ENCODE data around the gene CAPN10.

The CAPN10 gene

DNA sequence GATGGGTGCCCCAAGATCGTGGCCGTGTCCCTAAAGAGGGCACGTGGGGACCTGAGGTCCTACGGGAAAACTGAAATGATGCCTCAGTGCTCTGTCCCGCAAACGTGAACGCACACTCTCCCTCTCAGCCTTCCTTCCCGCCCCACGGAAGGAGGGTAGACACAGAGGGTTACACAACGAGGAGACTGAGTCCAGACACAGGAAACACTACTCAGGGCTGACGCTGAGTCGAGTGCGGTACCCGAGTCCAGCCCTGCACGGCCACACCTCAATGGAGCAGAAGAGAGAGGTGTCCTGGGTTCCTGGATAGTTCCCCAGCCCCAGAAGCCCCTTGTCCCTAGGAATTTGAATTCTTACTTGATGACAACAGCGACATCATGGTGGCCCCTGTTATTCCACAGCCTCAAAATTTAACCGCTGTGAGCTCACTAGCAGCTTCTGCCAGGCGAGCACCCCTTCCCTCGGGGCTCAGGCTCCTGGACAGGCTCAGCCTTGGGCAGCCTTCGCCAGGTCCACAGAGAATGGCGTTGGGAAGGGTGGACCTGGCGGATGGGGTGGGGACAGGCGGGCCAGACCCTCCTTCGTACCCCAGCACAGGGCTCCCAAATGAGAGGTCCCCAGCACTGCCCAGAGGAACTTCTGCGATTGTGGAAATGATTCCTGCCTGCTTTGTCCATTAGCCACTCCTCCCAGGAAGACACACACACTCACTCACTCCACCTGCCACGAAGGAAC lies 19.2 kb upstream of the CAPN10 start:
- no peaks in the 10 kb centered on the region for H3K27me3 Mint-ChIP-seq
- peak; percentile 48 for DNase-seq

GRCh38 chr2:240567872-240568677 lies 18.5 kb upstream of the CAPN10 start, which contains the start of gene RNPEPL1:
Gene RNPEPL1 (plus strand): TSS chr2:240568484. CDS start chr2:240568587, 103 bp downstream.
- Mint-ChIP-seq H3K36me3 (peaks cover 43% of the 10 kb centered on the region), H3K27ac (peak within 1 kb of the TSS; percentile 95)

More for the DNA sequence above, 19.2 kb upstream of the CAPN10 start:
- Mint-ChIP-seq H3K9me3 (no peaks in the 10 kb centered on the region), H3K4me1 (peaks cover 69% of the 10 kb centered on the region), H3K4me3 (peak overlapping the region; percentile 92), H3K36me3 (peaks cover 51% of the 10 kb centered on the region), H3K27ac (peak overlapping the region; percentile 95)
- CTCF ChIA-PET, result interaction anchor here (1.4 to 7.9 kb wide), 5 partner anchors 10 to 56 kb away, joined by 4 to 100 read pairs (median 7); partner anchors contain the start of gene CAPN10

DNA sequence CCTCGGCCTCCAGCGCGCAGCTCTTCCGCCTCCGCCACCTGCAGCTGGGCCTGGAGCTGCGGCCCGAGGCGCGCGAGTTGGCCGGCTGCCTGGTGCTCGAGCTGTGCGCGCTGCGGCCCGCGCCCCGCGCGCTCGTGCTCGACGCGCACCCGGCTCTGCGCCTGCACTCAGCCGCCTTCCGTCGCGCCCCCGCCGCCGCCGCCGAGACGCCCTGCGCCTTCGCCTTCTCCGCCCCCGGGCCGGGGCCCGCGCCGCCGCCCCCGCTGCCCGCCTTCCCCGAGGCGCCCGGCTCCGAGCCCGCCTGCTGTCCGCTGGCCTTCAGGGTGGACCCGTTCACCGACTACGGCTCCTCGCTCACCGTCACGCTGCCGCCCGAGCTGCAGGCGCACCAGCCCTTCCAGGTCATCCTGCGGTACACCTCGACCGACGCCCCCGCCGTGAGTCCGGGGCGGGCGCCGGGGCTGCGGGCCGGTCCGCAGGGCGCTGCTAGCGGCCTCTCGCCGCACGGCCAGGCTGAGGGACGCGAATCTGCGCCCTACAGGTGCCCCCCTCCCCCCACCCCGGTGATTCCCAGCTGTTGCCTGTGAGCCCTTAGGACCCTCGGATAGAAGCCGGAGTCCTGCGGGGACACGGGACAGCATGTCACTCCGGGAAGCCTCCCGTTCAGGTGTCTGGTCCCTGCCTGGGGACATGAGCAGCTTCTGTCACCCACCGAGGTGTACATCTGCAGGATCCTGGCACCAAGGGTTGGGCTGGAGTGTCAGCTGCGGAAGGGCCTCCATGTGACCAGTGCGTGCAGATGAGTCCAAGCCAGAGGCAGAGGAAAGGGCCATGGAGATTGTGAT lies 17.6 kb upstream of the CAPN10 start:
- peak; percentile 69 for DNase-seq
- peak overlapping the region; percentile 89 for H3K4me3 Mint-ChIP-seq
- H3K27ac Mint-ChIP-seq, result peak overlapping the region; percentile 89
- no peaks in the 10 kb centered on the region for H3K9me3 Mint-ChIP-seq
- H3K27me3 Mint-ChIP-seq, result no peaks in the 10 kb centered on the region
- H3K4me1 Mint-ChIP-seq, result peaks cover 54% of the 10 kb centered on the region
- H3K36me3 Mint-ChIP-seq, result peaks cover 37% of the 10 kb centered on the region
- CTCF ChIA-PET, result interaction anchor here (0.9 to 3.5 kb wide), 4 partner anchors 11 to 104 kb away, joined by 3 to 14 read pairs (median 4); partner anchors contain the start of gene CAPN10

More at GRCh38 chr2:240567872-240568677, 18.5 kb upstream of the CAPN10 start, which contains the start of gene RNPEPL1:
- DNase-seq, result peak; percentile 64
- H3K4me1 Mint-ChIP-seq, result peaks cover 63% of the 10 kb centered on the region
- H3K4me3 Mint-ChIP-seq, result peak within 1 kb of the TSS; percentile 92
- no peaks in the 10 kb centered on the region for H3K27me3 Mint-ChIP-seq
- CTCF ChIA-PET, result interaction anchor here (0.9 to 7.9 kb wide), 4 partner anchors 12 to 54 kb away, joined by 3 to 100 read pairs (median 10); partner anchors contain the start of gene CAPN10
- H3K9me3 Mint-ChIP-seq, result no peaks in the 10 kb centered on the region

DNA sequence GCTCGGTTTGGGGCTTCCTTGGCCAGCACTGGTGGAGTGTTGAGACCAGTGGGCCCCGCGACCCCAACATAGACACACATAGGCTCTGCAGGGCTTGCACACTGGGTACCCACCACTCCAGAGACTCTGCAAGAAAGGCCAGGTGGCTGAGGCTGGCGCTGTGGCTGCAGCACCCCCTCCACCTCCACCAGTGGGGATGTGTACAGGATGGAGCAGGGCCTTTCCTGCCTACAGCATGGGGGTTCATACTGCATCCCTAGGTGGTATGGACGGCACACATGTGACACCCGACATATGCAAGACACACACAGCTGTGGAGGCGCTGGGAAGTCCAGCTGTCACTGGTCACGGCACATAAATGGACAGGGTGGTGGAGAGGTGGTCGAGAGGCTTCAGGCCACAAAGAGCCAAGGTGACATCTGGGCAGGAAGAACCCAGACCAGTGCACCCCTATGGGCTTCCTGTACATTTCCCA lies 17.0 kb upstream of the CAPN10 start:
- H3K27ac Mint-ChIP-seq, result peak overlapping the region; percentile 89
- peaks cover 48% of the 10 kb centered on the region for H3K4me1 Mint-ChIP-seq
- peaks cover 30% of the 10 kb centered on the region for H3K36me3 Mint-ChIP-seq
- peak; percentile 33 for DNase-seq
- CTCF ChIA-PET, result interaction anchor here (1.1 to 3.5 kb wide), 3 partner anchors 17 to 103 kb away, joined by 3 to 14 read pairs (median 5); partner anchors contain the start of gene CAPN10
- H3K4me3 Mint-ChIP-seq, result peak overlapping the region; percentile 89
- H3K9me3 Mint-ChIP-seq, result no peaks in the 10 kb centered on the region
- no peaks in the 10 kb centered on the region for H3K27me3 Mint-ChIP-seq

DNA sequence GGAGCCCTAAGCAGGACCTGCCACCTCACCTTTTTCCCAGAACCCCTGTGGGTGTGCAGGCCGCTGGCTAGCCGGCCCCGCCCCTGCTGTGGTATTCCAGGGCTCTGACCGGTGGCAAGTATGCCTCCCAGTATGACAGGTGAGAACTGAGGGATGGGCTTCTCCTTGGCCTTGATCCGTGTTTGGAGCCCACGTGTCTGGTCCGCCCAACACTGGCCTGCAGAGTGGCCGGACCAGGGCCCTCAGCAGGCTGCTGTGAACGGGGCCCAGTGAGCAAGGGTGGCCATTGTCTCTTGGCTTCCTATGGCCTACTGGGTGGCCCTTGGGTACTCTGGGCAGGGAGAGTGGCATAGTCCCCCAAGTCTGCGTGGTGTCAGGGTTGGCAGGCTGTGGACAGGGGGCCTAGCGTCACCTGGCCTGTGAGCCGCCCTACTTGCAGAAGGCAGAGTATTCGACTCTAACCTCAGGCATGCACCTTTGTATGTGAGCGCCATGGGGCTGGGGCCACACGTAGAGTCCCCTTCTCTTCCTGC lies 16.5 kb upstream of the CAPN10 start:
- Mint-ChIP-seq H3K4me1 (peaks cover 43% of the 10 kb centered on the region), H3K4me3 (peak overlapping the region; percentile 89), H3K27me3 (no peaks in the 10 kb centered on the region), H3K27ac (peak overlapping the region; percentile 89), H3K36me3 (peaks cover 25% of the 10 kb centered on the region), H3K9me3 (no peaks in the 10 kb centered on the region)
- DNase-seq, result peak; percentile 20
- CTCF ChIA-PET, result interaction anchor here (1.1 to 3.5 kb wide), 2 partner anchors 16 to 103 kb away, joined by 3 to 14 read pairs; partner anchors contain the start of gene CAPN10

- H3K27me3 Mint-ChIP-seq, result no peaks in the 10 kb centered on the region
- peaks cover 22% of the 10 kb centered on the region for H3K36me3 Mint-ChIP-seq
- H3K4me3 Mint-ChIP-seq, result peak overlapping the region; percentile 89
- no peaks in the 10 kb centered on the region for H3K9me3 Mint-ChIP-seq
- peaks cover 36% of the 10 kb centered on the region for H3K4me1 Mint-ChIP-seq
- DNase-seq, result no peak
- H3K27ac Mint-ChIP-seq, result peak overlapping the region; percentile 69
- CTCF ChIA-PET, result interaction anchor here (3.5 kb wide), 1 partner anchor 15 kb away, joined by 14 read pairs; the partner anchor contains the start of gene CAPN10
These were observed 15.8 kb upstream of the CAPN10 start for GRCh38 chr2:240570531-240571313.

DNA sequence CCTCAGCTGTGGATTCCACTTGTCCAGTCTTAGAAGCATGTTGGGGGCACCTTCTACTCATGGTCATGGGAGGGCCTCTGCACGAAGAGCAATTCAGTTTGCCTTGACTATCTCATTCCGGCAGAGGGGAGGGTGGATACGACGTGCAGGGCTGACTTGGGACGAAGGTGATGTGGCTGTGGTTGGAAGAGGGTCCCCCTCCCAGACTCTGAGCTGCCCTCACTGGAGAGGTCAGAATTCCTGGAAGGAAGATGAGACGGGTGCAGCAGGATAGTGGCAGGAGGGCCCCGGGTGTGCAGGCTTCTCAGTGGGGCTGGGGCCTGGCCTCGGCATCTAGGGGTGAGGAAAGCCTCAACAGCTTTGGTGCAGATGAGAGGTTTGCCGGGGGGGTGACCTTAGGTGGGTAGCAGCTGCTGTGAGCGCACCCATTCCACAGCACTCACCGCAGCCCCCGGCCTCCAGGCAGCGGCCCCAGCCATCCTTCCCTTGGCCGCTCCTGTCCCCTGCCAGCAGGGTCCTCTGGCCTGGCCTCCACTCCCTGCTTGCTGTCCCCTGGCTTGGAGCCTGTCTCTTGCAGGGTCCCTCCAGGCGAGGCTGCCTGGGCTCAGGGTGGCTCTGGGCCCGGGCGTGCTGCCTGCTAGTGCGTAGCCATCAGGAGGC lies 15.1 kb upstream of the CAPN10 start:
- H3K36me3 Mint-ChIP-seq, result peaks cover 22% of the 10 kb centered on the region
- no peak for DNase-seq
- peak overlapping the region; percentile 58 for H3K27ac Mint-ChIP-seq
- H3K9me3 Mint-ChIP-seq, result no peaks in the 10 kb centered on the region
- H3K4me3 Mint-ChIP-seq, result peak overlapping the region; percentile 52
- H3K27me3 Mint-ChIP-seq, result no peaks in the 10 kb centered on the region
- CTCF ChIA-PET, result interaction anchor here (3.5 kb wide), 1 partner anchor 15 kb away, joined by 14 read pairs; the partner anchor contains the start of gene CAPN10
- peaks cover 36% of the 10 kb centered on the region for H3K4me1 Mint-ChIP-seq

- Mint-ChIP-seq H3K9me3 (no peaks in the 10 kb centered on the region), H3K36me3 (peaks cover 25% of the 10 kb centered on the region), H3K27ac (peak overlapping the region; percentile 58), H3K4me3 (no peak overlapping the region), H3K27me3 (no peaks in the 10 kb centered on the region), H3K4me1 (peaks cover 34% of the 10 kb centered on the region)
- CTCF ChIA-PET, result interaction anchor here (1.1 kb wide), 1 partner anchor 14 kb away, joined by 3 read pairs; the partner anchor contains the start of gene CAPN10
- no peak for DNase-seq
These were observed 14.1 kb upstream of the CAPN10 start for GRCh38 chr2:240572141-240573031.

- no peak overlapping the region for H3K27ac Mint-ChIP-seq
- CTCF ChIA-PET, result interaction anchor here (1.1 kb wide), 1 partner anchor 13 kb away, joined by 3 read pairs; the partner anchor contains the start of gene CAPN10
- H3K27me3 Mint-ChIP-seq, result no peaks in the 10 kb centered on the region
- no peak for DNase-seq
- H3K4me1 Mint-ChIP-seq, result peaks cover 30% of the 10 kb centered on the region
- peaks cover 28% of the 10 kb centered on the region for H3K36me3 Mint-ChIP-seq
- no peak overlapping the region for H3K4me3 Mint-ChIP-seq
- no peaks in the 10 kb centered on the region for H3K9me3 Mint-ChIP-seq
These were observed 13.4 kb upstream of the CAPN10 start for GRCh38 chr2:240573071-240573515.

DNA sequence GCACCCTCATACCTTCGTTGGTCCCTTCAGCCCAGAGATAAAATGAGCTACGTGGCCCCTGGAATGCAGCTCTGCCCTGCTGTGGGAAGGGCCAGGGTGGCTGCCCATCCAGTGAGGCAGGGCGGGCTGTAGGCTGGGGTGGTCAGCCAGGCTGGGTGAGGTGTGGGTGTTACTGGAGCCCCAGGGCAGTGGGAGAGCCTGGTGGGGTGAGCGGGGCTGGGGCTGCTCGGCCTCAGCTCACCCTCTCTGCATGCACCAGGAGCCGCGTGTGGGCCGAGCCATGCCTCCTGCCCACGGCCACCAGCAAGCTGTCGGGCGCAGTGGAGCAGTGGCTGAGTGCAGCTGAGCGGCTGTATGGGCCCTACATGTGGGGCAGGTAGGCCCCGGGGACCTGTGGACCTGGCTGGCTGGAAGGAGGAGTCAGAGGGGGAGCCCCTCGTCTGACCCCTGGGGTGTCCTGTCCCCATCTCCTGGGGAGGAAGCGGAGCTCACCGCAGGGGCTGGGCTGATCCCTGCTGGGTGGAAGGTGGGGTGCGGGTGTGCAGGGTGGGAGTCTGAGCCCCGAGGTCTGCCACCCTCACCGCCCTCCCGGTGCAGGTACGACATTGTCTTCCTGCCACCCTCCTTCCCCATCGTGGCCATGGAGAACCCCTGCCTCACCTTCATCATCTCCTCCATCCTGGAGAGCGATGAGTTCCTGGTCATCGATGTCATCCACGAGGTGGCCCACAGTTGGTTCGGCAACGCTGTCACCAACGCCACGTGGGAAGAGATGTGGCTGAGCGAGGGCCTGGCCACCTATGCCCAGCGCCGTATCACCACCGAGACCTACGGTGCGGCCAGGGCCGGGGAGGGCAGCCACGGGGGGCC lies 12.8 kb upstream of the CAPN10 start:
- H3K9me3 Mint-ChIP-seq, result no peaks in the 10 kb centered on the region
- no peak overlapping the region for H3K4me3 Mint-ChIP-seq
- CTCF ChIA-PET, result interaction anchor here (1.1 kb wide), 1 partner anchor 13 kb away, joined by 3 read pairs; the partner anchor contains the start of gene CAPN10
- no peak overlapping the region for H3K27ac Mint-ChIP-seq
- peaks cover 28% of the 10 kb centered on the region for H3K36me3 Mint-ChIP-seq
- DNase-seq, result no peak
- H3K4me1 Mint-ChIP-seq, result peaks cover 33% of the 10 kb centered on the region
- H3K27me3 Mint-ChIP-seq, result no peaks in the 10 kb centered on the region
